K562 (cell line): ENCODE data around the gene MED15. TPM values are rescaled to one million over a fixed set of nuclear protein-coding genes. Genes with fewer than 3 reads are reported as not detected.

Source experiments
- ATAC-seq: fragments of 200-7000 bp; cut with Tn5 transposase; 3 replicates; pipeline ENCODE4 v1.9.1; 2020; ENCODE audit warnings: moderate library complexity
- BruUV-seq: library from RNA; stranded (reverse); fragments of 400-500 nt; replicated peaks from 2 replicates; lab custom pipeline; 2021; lab: Mats Ljungman, UMichigan
- CTCF ChIA-PET: fragments of 300-600 bp; formaldehyde crosslinking; extraction: SDS; loops from one replicate; lab custom pipeline; 2021; ENCODE audit warnings: low intra/inter-chr PET ratio; lab: Yijun Ruan, JAX
- POLR2A ChIA-PET: fragments of 300-600, 350-650 bp; sonication (Branson Sonifier 250); formaldehyde crosslinking; extraction: SDS; loops from one replicate; lab custom pipeline; 2021; ENCODE audit warnings: antibody characterized with exemption, inconsistent platforms; lab: Yijun Ruan, JAX
- DNase-seq, 4 experiments: peaks; one replicate each; pipeline versions ENCODE4 v3.0.0 to v3.0.0-alpha.2; 2011 to 2018; ENCODE audit warnings: low spot score in 3 of 4, mixed read lengths in 3 of 4; ENCODE audit errors: extremely low read depth in 1 of 4
- FAIRE-seq: peaks from 2 replicates; lab custom pipeline; 2011; peaks lifted over from hg19 to GRCh38; lab: Jason Lieb, UNC
- H2AFZ ChIP-seq: 2 replicates; pipeline ENCODE4 v1.6.0; 2011; ENCODE audit warnings: low read depth, low read length, control low read depth, inconsistent platforms
- H3K27ac ChIP-seq: fragments of 200-600 bp; 3 replicates; pipeline ENCODE4 v1.8.0; 2011; ENCODE audit warnings: low read depth, mild to moderate bottlenecking, control low read depth, inconsistent platforms, low read length, moderate library complexity, mixed read lengths; ENCODE audit errors: extremely low read depth
- H3K27me3 ChIP-seq, 2 experiments: fragments of 300-600 bp in 1 of 2; 2 replicates in 1 of 2; 3 replicates in 1 of 2; pipeline versions ENCODE4 v1.6.0 to v1.8.0; 2011; ENCODE audit warnings: inconsistent platforms in 2 of 2, low read length in 2 of 2, mild to moderate bottlenecking in 1 of 2, mixed read lengths in 1 of 2, moderate library complexity in 1 of 2; ENCODE audit not compliant: control insufficient read depth in 2 of 2, insufficient read depth in 2 of 2
- H3K36me3 ChIP-seq: fragments of 300-600 bp; 3 replicates; pipeline ENCODE4 v1.8.0; 2011; ENCODE audit warnings: mild to moderate bottlenecking, low read length, inconsistent platforms; ENCODE audit not compliant: control insufficient read depth, insufficient read depth
- H3K4me1 ChIP-seq, 2 experiments: fragments of 200-600 bp in 1 of 2; replicated peaks in 1 of 2; 2 replicates in 1 of 2; 3 replicates in 1 of 2; pipeline versions ENCODE4 v1.5.1 to v1.8.0; 2011; ENCODE audit warnings: inconsistent platforms in 2 of 2, low read length in 2 of 2, mild to moderate bottlenecking in 1 of 2, mixed read lengths in 1 of 2, moderate library complexity in 1 of 2; ENCODE audit not compliant: control insufficient read depth in 2 of 2, insufficient read depth in 2 of 2
- H3K4me2 ChIP-seq: 2 replicates; pipeline ENCODE4 v1.6.1; 2011; ENCODE audit warnings: low read length, control low read depth, inconsistent platforms, mixed read lengths; ENCODE audit not compliant: insufficient read depth
- H3K4me3 ChIP-seq: fragments of 200-600 bp; sonication (generic), shearing (Covaris generic); 2 replicates; pipeline ENCODE4 v1.5.1; 2016; ENCODE audit warnings: control low read depth, inconsistent platforms
- H3K79me2 ChIP-seq: fragments of 200-600 bp; 3 replicates; pipeline ENCODE4 v1.8.0; 2011; ENCODE audit warnings: low read length, inconsistent platforms; ENCODE audit not compliant: control insufficient read depth, insufficient read depth
- H3K9ac ChIP-seq, 2 experiments: 2 replicates each; pipeline versions ENCODE4 v1.6.0 to v1.6.1; 2011; ENCODE audit warnings: low read depth in 2 of 2, low read length in 2 of 2, control low read depth in 1 of 2, inconsistent platforms in 1 of 2, mild to moderate bottlenecking in 1 of 2, mixed read lengths in 1 of 2; ENCODE audit not compliant: insufficient read depth in 1 of 2
- H3K9me1 ChIP-seq: one replicate; pipeline ENCODE4 v1.6.0; 2011; ENCODE audit warnings: inconsistent platforms, mild to moderate bottlenecking, low read length, moderate library complexity; ENCODE audit not compliant: control insufficient read depth, insufficient read depth
- H3K9me3 ChIP-seq: replicated peaks from 2 replicates; pipeline ENCODE4 v1.5.1; 2011; ENCODE audit warnings: low read depth, low read length, inconsistent platforms; ENCODE audit not compliant: control insufficient read depth, insufficient read depth
- H4K20me1 ChIP-seq: replicated peaks from 2 replicates; pipeline ENCODE4 v1.6.1; 2011; ENCODE audit warnings: low read length, inconsistent platforms, mixed read lengths; ENCODE audit not compliant: control insufficient read depth, insufficient read depth
- BRCA1 ChIP-seq, 2 experiments: fragments of 450-650 bp in 1 of 2; sonication (generic) in 1 of 2; formaldehyde crosslinking in 1 of 2; IDR thresholded peaks; 2 replicates each; pipeline versions ENCODE4 v1.5.0 to v1.6.1; 2017 to 2020; ENCODE audit warnings: mild to moderate bottlenecking in 1 of 2, missing genetic modification reagents in 1 of 2
- CHCHD3 ChIP-seq: fragments of 250-450 bp; sonication (Bioruptor Pico); IDR thresholded peaks from 2 replicates; pipeline ENCODE4 v2.1.2; 2022; ENCODE audit warnings: mild to moderate bottlenecking
- ETV6 ChIP-seq, 3 experiments: fragments of 150-350 bp in 1 of 3; sonication (generic) in 1 of 3; formaldehyde crosslinking in 1 of 3; IDR thresholded peaks; 2 replicates each; pipeline versions ENCODE4 v1.6.1 to v1.8.0; 2014 to 2022; ENCODE audit warnings: borderline replicate concordance in 2 of 3, low read depth in 2 of 3, antibody characterized with exemption in 1 of 3, low read length in 1 of 3, mild to moderate bottlenecking in 1 of 3, missing genetic modification reagents in 1 of 3
- FOXK1 ChIP-seq: sonication (generic); formaldehyde crosslinking; IDR thresholded peaks from 2 replicates; pipeline ENCODE4 v1.8.0; 2022; ENCODE audit warnings: missing genetic modification reagents, mild to moderate bottlenecking, borderline replicate concordance
- FUS ChIP-seq: fragments of 200-400 bp; formaldehyde crosslinking; optimal IDR thresholded peaks from 2 replicates; pipeline ENCODE3; 2017; ENCODE audit warnings: low read depth, low read length
- HNRNPUL1 ChIP-seq: fragments of 200-400 bp; formaldehyde crosslinking; IDR thresholded peaks from 2 replicates; pipeline ENCODE4 v1.6.1; 2017; ENCODE audit warnings: low read length
- MTA2 ChIP-seq: fragments of 450-650 bp; IDR thresholded peaks from 2 replicates; pipeline ENCODE4 v1.6.1; 2016; ENCODE audit warnings: low read depth
- PHB ChIP-seq: fragments of 250-450 bp; sonication (Bioruptor Pico); IDR thresholded peaks from 2 replicates; pipeline ENCODE4 v1.5.0; 2021
- RHOXF2B ChIP-seq: fragments of 250-450 bp; sonication (Bioruptor Pico); conservative IDR thresholded peaks from 2 replicates; pipeline ENCODE4 v1.5.1; 2021
- SNRNP70 ChIP-seq: fragments of 200-400 bp; formaldehyde crosslinking; optimal IDR thresholded peaks from 2 replicates; pipeline ENCODE3; 2017; ENCODE audit warnings: low read depth, low read length
- VEZF1 ChIP-seq: fragments of 200-800 bp; sonication (Bioruptor generic); IDR thresholded peaks from 2 replicates; pipeline ENCODE4 v1.6.1; 2017; ENCODE audit warnings: missing genetic modification characterization, missing compliant biosample characterization
- ZNF717 ChIP-seq: fragments of 250-450 bp; sonication (Bioruptor Pico); IDR thresholded peaks from 2 replicates; pipeline ENCODE4 v1.5.0; 2021
- WGBS: fragments of 100-300 bp; shearing (Covaris generic); methylation state at CpG from one replicate; pipeline ENCODE4 v1.1.6; 2016; ENCODE audit warnings: low coverage, mixed read lengths; ENCODE audit not compliant: insufficient coverage; ENCODE audit errors: missing lambda C conversion rate; 5-methylcytosine and 5-hydroxymethylcytosine counted together
- in situ Hi-C: fragments of 300-500 bp; cut with MboI; formaldehyde crosslinking; loops from 4 replicates; pipeline ENCODE4 v1.15.0; 2018; ENCODE audit warnings: inconsistent platforms, mixed read lengths
- intact Hi-C: fragments of 100-400 bp; cut with micrococcal nuclease; formaldehyde crosslinking; loops from 2 replicates; pipeline ENCODE4 v1.14.2; 2022
- polyA plus RNA-seq, 8 experiments: library from polyadenylated mRNA; depleted of rRNA in 4 of 8; stranded (reverse) in 5 of 8; unstranded in 3 of 8; fragments of >200 nt; fragmentation: Nextera tagmentation in 2 of 8; fragmentation: Illumina TruSeq in 1 of 8; extraction: Ambion mirVana in 2 of 8; extraction: Trizol in 1 of 8; gene quantifications; 2 replicates each; pipeline versions ENCODE4 v1.2.1 to v1.2.3, GENCODE V29; 2011 to 2014; ENCODE audit warnings: inconsistent platforms in 1 of 8, missing spikeins in 1 of 8
- total RNA-seq, 7 experiments: library from RNA; depleted of rRNA in 6 of 7; stranded (reverse); fragments of >200 nt in 6 of 7; fragmentation: Illumina TruSeq in 2 of 7; extraction: Trizol in 2 of 7; gene quantifications; 2 replicates each; pipeline versions ENCODE4 v1.2.1 to v1.2.3, GENCODE V29; 2011 to 2021; ENCODE audit warnings: low replicate concordance in 1 of 7
- TF ChIP-seq, protein P1 (sequence below): fragments of 450-650 bp; IDR thresholded peaks from 2 replicates; pipeline ENCODE4 v1.7.1; 2018; ENCODE audit warnings: mild to moderate bottlenecking, low read depth; ENCODE audit not compliant: partially characterized antibody

The MED15 gene
- total and polyA plus RNA-seq, 9 of the 15 experiments (the other 6 are each of a cell fraction or from before 2014, with no cell fraction given): 4.0 to 271 (median 60.1) TPM

- TF ChIP-seq RHOXF2B: peak; percentile 71; the same call in 1 of the 2 replicates
Observed at GRCh38 chr22:20514658-20515406, 7.4 kb downstream of the MED15 start (continued).

- Histone ChIP-seq H3K79me2 (peaks cover 88% of the 10 kb centered on the region), H3K9ac (0 out of 4 replicates have a peak overlapping the region, but pooled peaks of 1 of the 2 experiments have one; percentile 3), H3K4me2 (no peak overlapping the region), H3K9me1 (peaks cover 20% of the 10 kb centered on the region), H3K4me1 (peaks cover 10 to 13% of the 10 kb centered on the region in 2 experiments), H3K27ac (no peak overlapping the region), H3K36me3 (peaks cover 78% of the 10 kb centered on the region), H3K27me3 (no peaks in the 10 kb centered on the region), H2AFZ (no peak overlapping the region), H3K4me3 (no peak overlapping the region), H3K9me3 (no peaks in the 10 kb centered on the region), H4K20me1 (peaks cover 62% of the 10 kb centered on the region)
- POLR2A ChIA-PET: interaction anchor here (0.6 to 68.9 kb wide), 3 partner anchors 3 to 88 kb away, joined by 3 to 1693 read pairs (median 1693); partner anchors contain the start of gene MED15
- FAIRE-seq: no peak
- peak in 1 of 4 experiments; percentile 63 for DNase-seq
- in situ Hi-C loops: no loop called here
- WGBS: 62% methylated on average over 2 of the region's 2 CpGs
- intact Hi-C loops: no loop called here
- ATAC-seq: no peak
- CTCF ChIA-PET: no interaction called here
- no TSS peak for BruUV-seq
- TF ChIP-seq SNRNP70 (peak; percentile 74), MTA2 (no peak), ETV6 (IDR thresholded peaks at IDR 0.05; ENCODE audit: borderline replicate concordance in 1 of 2, low read depth in 2 of 2, low read length in 1 of 2) (no peak), ETV6 (CRISPR knock-in tag; IDR thresholded peaks at IDR 0.05; ENCODE audit: borderline replicate concordance) (0 out of 2 replicates have a peak, but pooled peaks have one; percentile 58), BRCA1 (IDR thresholded peaks at IDR 0.05) (no peak), BRCA1 (CRISPR knock-in tag; IDR thresholded peaks at IDR 0.05) (no peak), CHCHD3 (CRISPR knock-in tag) (0 out of 2 replicates have a peak, but pooled peaks have one; percentile 33), HNRNPUL1 (no peak), FUS (no peak), VEZF1 (CRISPR knock-in tag) (no peak), ZNF717 (CRISPR knock-in tag) (no peak), FOXK1 (peak; percentile 76; the same call in 1 of the 2 replicates), PHB (no peak)
- TF ChIP-seq, protein P1, sequence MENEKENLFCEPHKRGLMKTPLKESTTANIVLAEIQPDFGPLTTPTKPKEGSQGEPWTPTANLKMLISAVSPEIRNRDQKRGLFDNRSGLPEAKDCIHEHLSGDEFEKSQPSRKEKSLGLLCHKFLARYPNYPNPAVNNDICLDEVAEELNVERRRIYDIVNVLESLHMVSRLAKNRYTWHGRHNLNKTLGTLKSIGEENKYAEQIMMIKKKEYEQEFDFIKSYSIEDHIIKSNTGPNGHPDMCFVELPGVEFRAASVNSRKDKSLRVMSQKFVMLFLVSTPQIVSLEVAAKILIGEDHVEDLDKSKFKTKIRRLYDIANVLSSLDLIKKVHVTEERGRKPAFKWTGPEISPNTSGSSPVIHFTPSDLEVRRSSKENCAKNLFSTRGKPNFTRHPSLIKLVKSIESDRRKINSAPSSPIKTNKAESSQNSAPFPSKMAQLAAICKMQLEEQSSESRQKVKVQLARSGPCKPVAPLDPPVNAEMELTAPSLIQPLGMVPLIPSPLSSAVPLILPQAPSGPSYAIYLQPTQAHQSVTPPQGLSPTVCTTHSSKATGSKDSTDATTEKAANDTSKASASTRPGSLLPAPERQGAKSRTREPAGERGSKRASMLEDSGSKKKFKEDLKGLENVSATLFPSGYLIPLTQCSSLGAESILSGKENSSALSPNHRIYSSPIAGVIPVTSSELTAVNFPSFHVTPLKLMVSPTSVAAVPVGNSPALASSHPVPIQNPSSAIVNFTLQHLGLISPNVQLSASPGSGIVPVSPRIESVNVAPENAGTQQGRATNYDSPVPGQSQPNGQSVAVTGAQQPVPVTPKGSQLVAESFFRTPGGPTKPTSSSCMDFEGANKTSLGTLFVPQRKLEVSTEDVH: no peak
Observed at GRCh38 chr22:20516399-20516798, 9.0 kb downstream of the MED15 start.
